SU-DHL-6 (cell line): ENCODE measurements around the gene RASGRP4.

Experiments
- H2AFZ ChIP-seq: fragments of 200-600 bp; sonication (generic); 2 replicates; pipeline ENCODE4 v1.6.1; 2014; ENCODE audit warnings: low read depth, mild to moderate bottlenecking, moderate library complexity, mixed read lengths, antibody characterized with exemption, low read length; ENCODE audit not compliant: severe bottlenecking
- H3F3A ChIP-seq: fragments of 200-600 bp; shearing (Covaris generic); 2 replicates; pipeline ENCODE4 v1.6.0; 2016; ENCODE audit warnings: antibody characterized with exemption, mild to moderate bottlenecking; ENCODE audit not compliant: insufficient read depth
- H3K27ac ChIP-seq: fragments of 200-600 bp; sonication (generic); 2 replicates; pipeline ENCODE4 v1.5.1; 2016; ENCODE audit warnings: low read depth, mild to moderate bottlenecking, low read length, moderate library complexity, mixed read lengths
- H3K27me3 ChIP-seq: fragments of 200-600 bp; sonication (generic), shearing (Covaris generic); 2 replicates; pipeline ENCODE4 v1.6.0; 2014; ENCODE audit warnings: mild to moderate bottlenecking, low read length
- H3K36me3 ChIP-seq: fragments of 200-600 bp; sonication (generic); 2 replicates; pipeline ENCODE4 v1.6.1; 2014; ENCODE audit warnings: mild to moderate bottlenecking, low read length, mixed read lengths
- H3K4me2 ChIP-seq: fragments of 300-600, 200-600 bp; shearing (Covaris generic), sonication (generic); 2 replicates; pipeline ENCODE4 v1.6.0; 2014; ENCODE audit warnings: low read length, low read depth, mild to moderate bottlenecking; ENCODE audit not compliant: poor library complexity, severe bottlenecking
- H3K4me3 ChIP-seq: fragments of 200-600 bp; sonication (generic); 2 replicates; pipeline ENCODE4 v1.5.1; 2014; ENCODE audit warnings: antibody characterized with exemption, low read length, mild to moderate bottlenecking, mixed read lengths; ENCODE audit not compliant: insufficient read depth, poor library complexity, severe bottlenecking
- H3K79me2 ChIP-seq: fragments of 200-600 bp; sonication (generic); 2 replicates; pipeline ENCODE4 v1.6.1; 2014; ENCODE audit warnings: mild to moderate bottlenecking, low read length, moderate library complexity; ENCODE audit not compliant: insufficient read depth
- H3K9ac ChIP-seq: fragments of 200-600 bp; sonication (generic); 2 replicates; pipeline ENCODE4 v1.7.0; 2014; ENCODE audit warnings: mild to moderate bottlenecking, low read length
- H3K9me2 ChIP-seq: fragments of 200-600 bp; sonication (generic); replicated peaks from 2 replicates; pipeline ENCODE4 v1.6.1; 2014; ENCODE audit warnings: low read length; ENCODE audit not compliant: insufficient read depth
- H3K9me3 ChIP-seq: fragments of 200-600 bp; sonication (generic); 2 replicates; pipeline ENCODE4 v1.6.1; 2014; ENCODE audit warnings: low read length, mixed read lengths; ENCODE audit not compliant: insufficient read depth
- H4K20me1 ChIP-seq: fragments of 200-600 bp; sonication (generic); 2 replicates; pipeline ENCODE4 v1.6.1; 2014; ENCODE audit warnings: low read depth, mild to moderate bottlenecking, antibody characterized with exemption, low read length, moderate library complexity, mixed read lengths
- EZH2phosphoT487 ChIP-seq: fragments of 200-600 bp; sonication (generic), shearing (Covaris generic); conservative IDR thresholded peaks from 2 replicates; pipeline ENCODE4 v1.6.1; 2018; ENCODE audit warnings: mild to moderate bottlenecking, antibody characterized with exemption, low read length, moderate library complexity, mixed read lengths
- TF ChIP-seq, protein P1 (sequence below): fragments of 200-600 bp; sonication (generic); IDR thresholded peaks from one replicate; pipeline ENCODE4 v1.5.1; 2017; ENCODE audit warnings: antibody characterized with exemption, mild to moderate bottlenecking, low read length, moderate library complexity; ENCODE audit not compliant: insufficient read depth, poor library complexity, severe bottlenecking

RASGRP4 gene

DNA sequence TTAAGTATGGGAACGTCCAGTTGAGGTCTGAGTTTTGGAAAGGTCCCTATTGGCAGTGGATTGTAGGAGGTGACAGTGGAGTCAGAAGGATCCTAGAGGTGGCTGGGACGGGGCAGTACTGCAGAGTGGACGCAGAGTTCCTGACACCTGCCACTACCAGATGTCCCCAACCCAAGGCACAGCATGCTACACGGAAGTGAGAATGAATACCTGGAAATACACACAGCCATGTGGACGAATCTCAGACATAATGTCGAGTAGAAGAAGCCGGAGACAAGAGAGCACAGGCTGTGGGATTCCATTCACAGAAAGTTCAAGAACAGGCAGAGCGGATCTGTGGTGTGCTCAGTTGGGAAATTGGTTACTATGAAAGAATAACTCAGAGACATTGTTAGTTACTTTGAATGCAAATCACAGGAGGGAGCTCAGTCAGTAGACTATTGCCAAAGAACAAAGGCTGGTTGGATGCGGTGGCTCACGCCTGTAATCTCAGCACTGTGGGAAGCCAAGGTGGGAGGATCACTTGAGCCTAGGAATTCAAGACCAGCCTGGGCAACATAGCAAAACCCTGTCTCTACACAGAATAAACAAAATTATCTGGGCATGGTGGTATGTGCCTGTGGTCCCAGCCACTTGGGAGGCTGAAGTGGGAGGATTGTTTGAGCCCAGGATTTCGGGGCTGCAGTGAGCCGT lies 44.9 kb upstream of the RASGRP4 start:
- H3K9me3 ChIP-seq: no peaks in the 10 kb centered on the region
- H3K4me2 ChIP-seq: no peak overlapping the region
- no peaks in the 10 kb centered on the region for H3K9me2 ChIP-seq
- no peaks in the 10 kb centered on the region for H3K79me2 ChIP-seq
- no peaks in the 10 kb centered on the region for H4K20me1 ChIP-seq
- no peaks in the 10 kb centered on the region for H3K27me3 ChIP-seq
- TF ChIP-seq EZH2phosphoT487: no peak
- TF ChIP-seq, protein P1, sequence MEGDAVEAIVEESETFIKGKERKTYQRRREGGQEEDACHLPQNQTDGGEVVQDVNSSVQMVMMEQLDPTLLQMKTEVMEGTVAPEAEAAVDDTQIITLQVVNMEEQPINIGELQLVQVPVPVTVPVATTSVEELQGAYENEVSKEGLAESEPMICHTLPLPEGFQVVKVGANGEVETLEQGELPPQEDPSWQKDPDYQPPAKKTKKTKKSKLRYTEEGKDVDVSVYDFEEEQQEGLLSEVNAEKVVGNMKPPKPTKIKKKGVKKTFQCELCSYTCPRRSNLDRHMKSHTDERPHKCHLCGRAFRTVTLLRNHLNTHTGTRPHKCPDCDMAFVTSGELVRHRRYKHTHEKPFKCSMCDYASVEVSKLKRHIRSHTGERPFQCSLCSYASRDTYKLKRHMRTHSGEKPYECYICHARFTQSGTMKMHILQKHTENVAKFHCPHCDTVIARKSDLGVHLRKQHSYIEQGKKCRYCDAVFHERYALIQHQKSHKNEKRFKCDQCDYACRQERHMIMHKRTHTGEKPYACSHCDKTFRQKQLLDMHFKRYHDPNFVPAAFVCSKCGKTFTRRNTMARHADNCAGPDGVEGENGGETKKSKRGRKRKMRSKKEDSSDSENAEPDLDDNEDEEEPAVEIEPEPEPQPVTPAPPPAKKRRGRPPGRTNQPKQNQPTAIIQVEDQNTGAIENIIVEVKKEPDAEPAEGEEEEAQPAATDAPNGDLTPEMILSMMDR: no peak
- H3K27ac ChIP-seq: no peak overlapping the region
- H2AFZ ChIP-seq: no peak overlapping the region
- no peaks in the 10 kb centered on the region for H3K36me3 ChIP-seq
- H3K4me3 ChIP-seq: no peak overlapping the region
- H3K9ac ChIP-seq: no peak overlapping the region
- H3F3A ChIP-seq: no peaks in the 10 kb centered on the region

GRCh38 chr19:38469151-38469550 lies 43.1 kb upstream of the RASGRP4 start:
- H3K4me3 ChIP-seq: no peak overlapping the region
- no peaks in the 10 kb centered on the region for H4K20me1 ChIP-seq
- H3K9me3 ChIP-seq: no peaks in the 10 kb centered on the region
- H3K4me2 ChIP-seq: no peak overlapping the region
- H3K79me2 ChIP-seq: no peaks in the 10 kb centered on the region
- no peaks in the 10 kb centered on the region for H3F3A ChIP-seq
- no peak overlapping the region for H3K27ac ChIP-seq
- no peaks in the 10 kb centered on the region for H3K36me3 ChIP-seq
- no peaks in the 10 kb centered on the region for H3K27me3 ChIP-seq
- H3K9ac ChIP-seq: no peak overlapping the region
- TF ChIP-seq EZH2phosphoT487: no peak
- TF ChIP-seq, protein P1: no peak
- no peaks in the 10 kb centered on the region for H3K9me2 ChIP-seq
- no peak overlapping the region for H2AFZ ChIP-seq

DNA sequence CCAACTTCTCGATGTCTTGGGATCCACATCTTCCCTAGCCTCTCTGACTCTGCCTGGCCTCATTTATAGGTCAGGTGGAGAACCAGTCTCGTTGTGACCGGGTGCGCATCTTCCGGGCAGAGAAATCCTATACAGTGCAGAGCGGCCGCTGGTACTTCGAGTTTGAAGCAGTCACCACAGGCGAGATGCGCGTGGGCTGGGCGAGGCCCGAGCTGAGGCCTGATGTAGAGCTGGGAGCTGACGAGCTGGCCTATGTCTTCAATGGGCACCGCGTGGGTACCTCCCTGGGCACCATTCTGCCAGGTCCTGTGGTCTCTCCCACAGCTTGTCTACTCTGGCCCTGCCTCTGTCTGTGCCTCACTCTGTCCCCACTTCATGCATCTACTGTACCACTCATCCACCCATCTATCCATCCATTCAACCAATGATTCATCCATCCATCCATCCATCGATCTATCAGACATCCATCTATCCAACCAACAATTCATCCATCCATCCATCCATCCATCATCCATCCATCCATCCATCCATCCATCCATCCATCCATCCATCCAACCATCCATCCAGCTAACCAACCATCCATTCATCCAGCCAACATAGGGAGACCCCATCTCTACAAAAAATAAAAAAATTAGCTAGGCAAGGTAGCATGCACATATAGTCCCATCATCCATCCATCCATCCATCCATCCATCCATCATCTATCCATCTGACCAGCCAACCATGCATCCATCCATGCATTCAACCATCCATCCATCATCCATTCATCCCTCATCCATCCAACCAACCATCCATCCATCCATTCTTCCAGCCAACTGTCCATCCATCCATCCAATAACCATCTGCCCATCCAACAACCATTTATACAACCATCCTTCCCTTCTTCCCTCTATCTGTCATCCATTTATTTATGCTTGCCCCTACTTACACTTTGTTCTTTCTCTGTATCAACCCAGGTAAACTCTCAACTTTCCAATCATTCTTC lies 41.8 kb upstream of the RASGRP4 start:
- Histone ChIP-seq H3K36me3 (no peaks in the 10 kb centered on the region), H3F3A (no peaks in the 10 kb centered on the region), H3K27me3 (no peaks in the 10 kb centered on the region)

More for the DNA sequence above, 41.8 kb upstream of the RASGRP4 start:
- H3K9me2 ChIP-seq: no peaks in the 10 kb centered on the region
- no peak overlapping the region for H3K27ac ChIP-seq
- H3K4me3 ChIP-seq: no peak overlapping the region
- no peak for TF ChIP-seq EZH2phosphoT487
- TF ChIP-seq, protein P1: no peak
- no peak overlapping the region for H3K9ac ChIP-seq
- no peak overlapping the region for H2AFZ ChIP-seq
- no peaks in the 10 kb centered on the region for H3K79me2 ChIP-seq
- H3K4me2 ChIP-seq: no peak overlapping the region
- H3K9me3 ChIP-seq: no peaks in the 10 kb centered on the region
- no peaks in the 10 kb centered on the region for H4K20me1 ChIP-seq
